ENCODE results near the gene URAD. TPM values are rescaled to one million over a fixed set of nuclear protein-coding genes. Genes with fewer than 3 reads are reported as not detected.

URAD gene
- total RNA-seq, 1 experiment from 2014 or later, result not detected

DNA sequence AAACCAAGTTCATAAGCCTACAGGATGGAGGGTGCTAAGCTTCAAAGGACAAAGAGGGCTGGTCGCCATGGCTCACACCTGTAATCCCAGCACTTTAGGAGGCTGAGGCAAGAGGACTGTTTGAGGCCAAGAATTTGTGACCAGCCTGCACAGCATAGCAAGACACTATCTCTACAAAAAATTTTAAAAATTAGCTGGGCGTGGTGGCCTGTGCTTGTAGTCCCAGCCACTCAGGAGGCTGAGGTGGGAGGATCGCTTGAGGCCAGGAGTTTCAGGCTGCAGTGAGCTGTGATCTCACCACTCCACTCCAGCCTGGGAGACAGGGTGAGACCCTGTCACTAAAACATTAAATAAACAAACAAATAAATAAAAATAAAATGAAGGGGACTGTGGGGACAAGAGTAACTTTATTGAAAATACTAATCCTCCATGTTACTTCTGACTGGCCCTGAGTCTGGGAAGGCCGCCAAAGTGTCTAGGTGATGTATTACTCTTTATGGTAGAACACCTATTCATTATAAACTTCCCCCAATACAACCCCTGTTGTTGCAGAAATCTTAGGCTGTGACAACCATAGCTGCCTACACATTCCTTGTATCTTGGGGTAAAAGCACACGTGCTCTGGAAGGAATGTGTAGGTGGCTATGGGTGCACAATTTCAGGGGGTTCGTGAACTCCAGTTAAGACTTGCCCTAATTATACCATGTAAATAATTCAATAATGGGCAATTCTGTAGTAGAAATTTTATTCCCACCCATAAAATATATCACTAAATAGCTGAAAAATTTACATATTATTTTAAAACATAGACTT lies 14.6 kb upstream of the URAD start:
- no peak overlapping the region for H3K4me3 ChIP-seq (ENCODE audit: low read length)
- no TSS peak for BruUV-seq (replicated peaks)
- no peak overlapping the region for H3K9ac ChIP-seq (ENCODE audit: low read length)
- no peak overlapping the region for H3K27ac ChIP-seq (ENCODE audit: low read length)
- DNase-seq (no peak), ATAC-seq (no peak)
- no peaks in the 10 kb centered on the region for H3F3A ChIP-seq (ENCODE audit: low read length, unreplicated experiment)
- no peak overlapping the region for H2AFZ ChIP-seq (ENCODE audit: low read length)
- H3K4me2 ChIP-seq (ENCODE audit: low read length), result no peak overlapping the region
- no peaks in the 10 kb centered on the region for H3K27me3 ChIP-seq (ENCODE audit: low read length)
- CTCF ChIA-PET, result no interaction called here
- no peaks in the 10 kb centered on the region for H4K20me1 ChIP-seq (ENCODE audit: low read length)
- no peaks in the 10 kb centered on the region for H3K36me3 ChIP-seq (ENCODE audit: low read depth, low read length)
- H3K4me1 ChIP-seq (ENCODE audit: insufficient read depth, low read length), result no peaks in the 10 kb centered on the region
- intact Hi-C loops (cut with micrococcal nuclease), result no loop called here
- H3K9me3 ChIP-seq (ENCODE audit: low read length), result no peaks in the 10 kb centered on the region
- POLR2A ChIA-PET (ENCODE audit: unreplicated experiment), result no interaction called here
- H3K9me2 ChIP-seq (replicated peaks; ENCODE audit: low read length), result no peaks in the 10 kb centered on the region
- TF ChIP-seq EZH2 (IDR thresholded peaks at IDR 0.05; ENCODE audit: low read length, unreplicated experiment) (no peak), EZH2phosphoT487 (IDR thresholded peaks at IDR 0.05; ENCODE audit: borderline replicate concordance, low read length) (no peak), CTCF (conservative IDR thresholded peaks at IDR 0.05; ENCODE audit: low read depth, low read length) (no peak)
- no peaks in the 10 kb centered on the region for H3K79me2 ChIP-seq (ENCODE audit: low read length)

DNA sequence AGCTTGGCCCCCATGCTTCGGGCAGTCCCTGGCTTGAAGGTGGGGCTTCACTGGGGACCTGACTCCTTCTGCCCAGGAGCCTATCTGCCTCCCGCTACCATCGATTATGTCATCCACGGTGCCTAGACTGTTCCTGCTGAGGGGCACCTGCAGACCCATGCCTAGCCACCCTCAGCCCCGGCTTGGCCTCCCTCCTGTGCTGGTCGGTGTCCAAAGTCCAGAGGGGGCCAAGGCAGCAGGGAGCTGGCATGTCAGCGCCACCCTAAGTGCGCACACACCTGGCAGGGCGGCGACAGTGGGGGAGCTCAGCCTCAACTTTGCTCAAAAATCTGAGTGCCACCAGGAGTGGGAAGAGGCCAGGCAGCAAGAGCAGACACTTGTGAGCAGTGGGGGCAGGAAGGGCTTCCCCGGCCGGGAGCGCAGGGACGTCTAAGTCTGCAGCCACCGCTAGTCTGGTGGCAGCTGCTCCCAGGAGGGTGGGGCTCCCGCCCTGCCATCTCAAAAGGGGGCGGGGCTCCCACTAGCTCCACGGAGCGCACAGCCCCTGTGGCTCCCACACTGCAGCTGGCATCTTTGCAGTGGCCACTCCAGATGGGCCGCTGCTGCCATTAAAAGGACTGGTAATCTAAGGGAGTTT lies 13.5 kb upstream of the URAD start:
- CTCF ChIA-PET, result no interaction called here
- no peaks in the 10 kb centered on the region for H3K79me2 ChIP-seq (ENCODE audit: low read length)
- no peak for ATAC-seq

More for the DNA sequence above, 13.5 kb upstream of the URAD start:
- intact Hi-C loops (cut with micrococcal nuclease), result no loop called here
- no peaks in the 10 kb centered on the region for H4K20me1 ChIP-seq (ENCODE audit: low read length)
- H3K9me2 ChIP-seq (replicated peaks; ENCODE audit: low read length), result no peaks in the 10 kb centered on the region
- TF ChIP-seq EZH2phosphoT487 (IDR thresholded peaks at IDR 0.05; ENCODE audit: borderline replicate concordance, low read length), result no peak
- TF ChIP-seq CTCF (conservative IDR thresholded peaks at IDR 0.05; ENCODE audit: low read depth, low read length), result no peak
- no peak for TF ChIP-seq EZH2 (IDR thresholded peaks at IDR 0.05; ENCODE audit: low read length, unreplicated experiment)
- no peaks in the 10 kb centered on the region for H3K27me3 ChIP-seq (ENCODE audit: low read length)
- no peak overlapping the region for H3K4me2 ChIP-seq (ENCODE audit: low read length)
- no peak overlapping the region for H3K27ac ChIP-seq (ENCODE audit: low read length)
- H3K9ac ChIP-seq (ENCODE audit: low read length), result no peak overlapping the region
- no peaks in the 10 kb centered on the region for H3K4me1 ChIP-seq (ENCODE audit: insufficient read depth, low read length)
- no peaks in the 10 kb centered on the region for H3K36me3 ChIP-seq (ENCODE audit: low read depth, low read length)
- POLR2A ChIA-PET (ENCODE audit: unreplicated experiment), result no interaction called here
- H3K9me3 ChIP-seq (ENCODE audit: low read length), result no peaks in the 10 kb centered on the region
- no peaks in the 10 kb centered on the region for H3F3A ChIP-seq (ENCODE audit: low read length, unreplicated experiment)
- no peak for DNase-seq
- no peak overlapping the region for H3K4me3 ChIP-seq (ENCODE audit: low read length)
- H2AFZ ChIP-seq (ENCODE audit: low read length), result no peak overlapping the region
- BruUV-seq (replicated peaks), result no TSS peak

Data from PC-3 (cell line).